Liver (tissue), 9 donors: Measurements from ENCODE around the gene ABL1. TPM values are rescaled to one million over a fixed set of nuclear protein-coding genes. Genes with fewer than 3 reads are reported as not detected.

Experiments
- DNase-seq: peaks from one replicate; pipeline ENCODE4 v3.0.0-alpha.2; 2017; ENCODE audit warnings: low spot score
- H3K27ac ChIP-seq, 2 donors: one replicate each; pipeline ENCODE4 v1.7.0; 2013; ENCODE audit warnings: inconsistent platforms in 2 of 2, low read length in 2 of 2, control low read depth in 1 of 2, low read depth in 1 of 2, mild to moderate bottlenecking in 1 of 2
- H3K27me3 ChIP-seq, 4 donors: one replicate each; pipeline versions ENCODE4 v1.6.1 to v1.7.0; 2013; ENCODE audit warnings: low read length in 3 of 4, inconsistent platforms in 1 of 4, mild to moderate bottlenecking in 1 of 4, moderate library complexity in 1 of 4; ENCODE audit not compliant: control insufficient read depth in 4 of 4, insufficient read depth in 4 of 4
- H3K36me3 ChIP-seq, 4 donors: one replicate each; pipeline versions ENCODE4 v1.6.1 to v1.7.0; 2013; ENCODE audit warnings: low read length in 3 of 4, mild to moderate bottlenecking in 3 of 4, low read depth in 1 of 4, moderate library complexity in 1 of 4; ENCODE audit not compliant: control insufficient read depth in 4 of 4, insufficient read depth in 3 of 4
- H3K4me1 ChIP-seq, 4 donors: one replicate each; pipeline versions ENCODE4 v1.6.1 to v1.7.0; 2013; ENCODE audit warnings: low read length in 3 of 4, mild to moderate bottlenecking in 3 of 4, moderate library complexity in 1 of 4; ENCODE audit not compliant: control insufficient read depth in 4 of 4, insufficient read depth in 4 of 4
- H3K4me3 ChIP-seq, 3 donors: one replicate each; pipeline versions ENCODE4 v1.6.1 to v1.7.0; 2013; ENCODE audit warnings: low read length in 3 of 3, control low read depth in 1 of 3, low read depth in 1 of 3, mild to moderate bottlenecking in 1 of 3
- H3K9ac ChIP-seq, 2 donors: one replicate each; pipeline ENCODE4 v1.7.0; 2013; ENCODE audit warnings: low read length in 2 of 2, mild to moderate bottlenecking in 2 of 2, moderate library complexity in 2 of 2, control low read depth in 1 of 2, low read depth in 1 of 2
- H3K9me3 ChIP-seq, 4 donors: one replicate each; pipeline versions ENCODE4 v1.6.1 to v1.7.0; 2013; ENCODE audit warnings: low read length in 3 of 4; ENCODE audit not compliant: control insufficient read depth in 4 of 4
- EGR1 ChIP-seq, 2 donors: IDR thresholded peaks; 2 replicates each; pipeline ENCODE4 v1.6.1; 2016 to 2018; ENCODE audit warnings: antibody characterized with exemption in 2 of 2, low read depth in 2 of 2
- FOXA1 ChIP-seq: IDR thresholded peaks from 2 replicates; pipeline ENCODE4 v1.6.1; 2016; ENCODE audit warnings: antibody characterized with exemption
- GABPA ChIP-seq, 2 donors: IDR thresholded peaks in 1 of 2; conservative IDR thresholded peaks in 1 of 2; 2 replicates each; pipeline ENCODE4 v1.6.1; 2016; ENCODE audit warnings: antibody characterized with exemption in 2 of 2, mild to moderate bottlenecking in 1 of 2, moderate library complexity in 1 of 2
- HNF4A ChIP-seq, 2 donors: conservative IDR thresholded peaks; 2 replicates each; pipeline ENCODE4 v1.6.1; 2016; ENCODE audit warnings: antibody characterized with exemption in 2 of 2, mild to moderate bottlenecking in 2 of 2
- HNF4G ChIP-seq: IDR thresholded peaks from 2 replicates; pipeline ENCODE4 v1.6.1; 2016; ENCODE audit warnings: antibody characterized with exemption
- NR2F2 ChIP-seq: IDR thresholded peaks from 2 replicates; pipeline ENCODE4 v1.6.1; 2016; ENCODE audit warnings: antibody characterized with exemption
- RAD21 ChIP-seq, 2 donors: IDR thresholded peaks; 2 replicates each; pipeline ENCODE4 v1.6.1; 2016; ENCODE audit warnings: antibody characterized with exemption in 2 of 2, mild to moderate bottlenecking in 2 of 2
- REST ChIP-seq: IDR thresholded peaks from 2 replicates; pipeline ENCODE4 v1.6.1; 2016; ENCODE audit warnings: antibody characterized with exemption, mild to moderate bottlenecking
- SP1 ChIP-seq: IDR thresholded peaks from 2 replicates; pipeline ENCODE4 v1.6.1; 2018; ENCODE audit warnings: antibody characterized with exemption, mild to moderate bottlenecking
- TAF1 ChIP-seq: conservative IDR thresholded peaks from 2 replicates; pipeline ENCODE4 v1.6.1; 2016; ENCODE audit warnings: antibody characterized with exemption, mild to moderate bottlenecking
- YY1 ChIP-seq: IDR thresholded peaks from 2 replicates; pipeline ENCODE4 v1.6.1; 2016; ENCODE audit warnings: antibody characterized with exemption, mild to moderate bottlenecking
- WGBS: extraction: QIAGEN DNeasy Blood & Tissue Kit; methylation state at CpG from one replicate; pipeline ENCODE4 v1.1.7; 2013; 5-methylcytosine and 5-hydroxymethylcytosine counted together
- polyA plus RNA-seq, 2 donors: library from polyadenylated mRNA; stranded (reverse) in 1 of 2; unstranded in 1 of 2; fragments of 200-250 nt in 1 of 2; fragments of >200 nt in 1 of 2; fragmentation: Nextera tagmentation in 1 of 2; extraction: Ambion mirVana in 1 of 2; gene quantifications; one replicate each; pipeline versions ENCODE4 v1.2.1 to v1.2.3, GENCODE V29; 2013 to 2015
- total RNA-seq, 2 donors: library from RNA; depleted of rRNA; stranded (reverse); fragments of >200 nt; gene quantifications; one replicate each; pipeline ENCODE4 v1.2.3, GENCODE V29; 2014
- TF ChIP-seq, protein P1 (sequence below): fragments of 150-350 bp; IDR thresholded peaks from 2 replicates; pipeline ENCODE4 v1.5.1; 2017; ENCODE audit warnings: improper control_type of control experiment, low read depth, low read length; ENCODE audit not compliant: missing input control
- donor health status: healthy.
- donor health status: healthy.
- donor health status: healthy.
- donor health status: healthy.
- donor health status: healthy.

Gene ABL1
- total and polyA plus RNA-seq, 4 donors = 4.2 to 14.2 (median 10.9) TPM

DNA sequence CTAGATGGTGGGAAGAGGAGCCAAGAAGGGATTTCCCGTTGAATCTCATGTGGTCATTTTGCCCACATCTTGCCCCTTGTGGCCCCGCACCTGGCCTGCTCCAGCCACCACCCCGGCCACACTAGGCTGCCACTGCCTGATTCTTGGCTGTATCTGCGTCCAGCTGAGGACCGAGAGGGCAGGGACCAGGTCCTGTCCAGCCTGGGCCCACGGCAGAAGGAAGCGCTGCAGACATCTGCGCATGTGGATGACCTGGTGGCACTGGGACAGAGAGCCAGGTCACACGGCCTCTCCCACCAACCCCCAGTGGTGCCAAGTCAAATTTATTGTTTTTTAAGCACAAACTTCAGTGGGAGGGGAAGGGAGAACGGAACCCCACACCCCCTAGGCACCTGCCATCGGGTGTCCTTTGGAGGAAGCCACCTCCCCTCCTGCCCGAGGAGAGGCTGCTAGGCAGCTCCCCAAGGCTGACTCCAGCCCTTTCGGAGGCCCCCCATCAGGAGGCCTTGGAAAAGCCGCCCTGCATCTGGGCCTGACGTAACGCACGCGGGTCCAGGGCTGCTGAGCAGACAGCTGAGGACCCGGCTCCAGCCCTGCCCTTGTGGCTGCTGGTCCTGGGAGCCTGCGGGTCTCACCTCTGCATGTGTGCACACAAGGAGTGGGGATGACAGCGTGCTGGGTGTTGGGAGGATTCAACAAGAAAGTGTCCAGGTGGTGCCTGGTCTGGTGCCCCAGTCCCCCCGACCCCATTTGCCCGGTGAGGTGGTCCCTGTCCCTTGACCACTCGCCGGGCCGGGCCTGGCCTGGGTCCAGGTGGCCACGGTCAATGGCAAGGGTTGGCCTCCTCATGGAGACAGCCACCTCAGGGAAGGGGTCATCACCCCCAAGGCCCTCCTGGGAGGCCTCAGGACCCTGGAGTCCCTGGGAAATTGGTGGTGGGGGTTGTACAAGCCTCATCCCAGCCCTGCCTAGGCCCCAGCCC is 67.4 kb downstream of the ABL1 start (continued):
- TF ChIP-seq GABPA (IDR thresholded peaks at IDR 0.05 in 1 of 2, conservative IDR thresholded peaks at IDR 0.05 in 1 of 2) = no peak
- TF ChIP-seq HNF4G = no peak
- no peak for TF ChIP-seq HNF4A (conservative IDR thresholded peaks at IDR 0.05)
- TF ChIP-seq SP1 = no peak

- TF ChIP-seq YY1 (no peak), EGR1 (IDR thresholded peaks at IDR 0.05; ENCODE audit: low read depth in 2 of 2) (no peak), HNF4A (conservative IDR thresholded peaks at IDR 0.05) (no peak)
- 67% methylated on average over 25 of the region's 25 CpGs for WGBS
- no peaks in the 10 kb centered on the region for H3K4me1 ChIP-seq
- H3K27me3 ChIP-seq = peaks cover 0 to 8% (median 0%) of the 10 kb centered on the region in 4 donors
- no peak overlapping the region for H3K27ac ChIP-seq
- no peak overlapping the region for H3K9ac ChIP-seq
- no peak for DNase-seq
- H3K36me3 ChIP-seq = no peaks in the 10 kb centered on the region
- no peak overlapping the region for H3K4me3 ChIP-seq
- H3K9me3 ChIP-seq = no peaks in the 10 kb centered on the region
Measured at GRCh38 chr9:130903194-130904069, 68.4 kb downstream of the ABL1 start.

GRCh38 chr9:130904070-130905044 is 69.3 kb downstream of the ABL1 start:
- no peak for TF ChIP-seq TAF1
- TF ChIP-seq NR2F2 = no peak
- no peak for TF ChIP-seq FOXA1
- WGBS = 88% methylated on average over 48 of the region's 48 CpGs
- Histone ChIP-seq H3K27ac (no peak overlapping the region), H3K4me3 (no peak overlapping the region), H3K36me3 (no peaks in the 10 kb centered on the region), H3K4me1 (no peaks in the 10 kb centered on the region), H3K9ac (no peak overlapping the region), H3K27me3 (peaks cover 0 to 8% (median 0%) of the 10 kb centered on the region in 4 donors), H3K9me3 (no peaks in the 10 kb centered on the region)
- DNase-seq = no peak

DNA sequence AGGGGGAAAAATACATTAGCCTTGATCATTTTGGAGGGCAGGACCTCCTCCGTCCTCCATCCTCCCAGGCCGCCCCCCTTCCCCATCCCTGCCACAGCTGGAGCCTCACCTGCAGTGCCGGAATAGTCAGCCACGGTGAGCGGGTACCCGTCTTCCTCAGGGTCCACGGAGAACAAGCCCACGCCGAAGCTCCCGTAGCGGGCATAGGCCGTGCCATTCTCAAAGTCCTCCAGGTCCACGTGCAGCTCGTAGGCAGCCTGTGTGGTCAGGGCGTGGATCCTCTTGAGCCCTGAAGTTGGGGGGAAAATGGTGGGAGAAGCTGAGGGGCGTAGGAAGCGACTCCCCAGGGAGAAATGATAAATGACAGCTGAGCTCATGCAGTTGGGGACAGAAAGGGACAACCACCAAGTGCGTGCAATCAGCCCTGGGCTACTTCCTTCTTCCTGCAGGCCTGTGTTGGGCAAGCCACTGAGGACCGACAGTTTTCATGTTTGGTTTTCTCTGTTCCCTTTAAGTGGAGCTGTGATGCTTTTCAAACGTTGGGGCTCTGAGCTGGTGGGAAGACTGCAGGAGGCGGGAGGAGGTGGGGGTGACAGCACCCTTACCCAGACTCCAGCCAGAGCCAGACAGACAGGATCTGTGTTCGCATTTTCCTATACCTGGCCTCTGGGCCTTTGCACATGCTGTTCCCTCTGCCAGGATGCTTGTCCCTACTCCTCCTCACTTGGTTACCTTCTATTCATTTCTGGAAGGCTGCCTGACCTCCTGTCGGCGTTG is 70.3 kb downstream of the ABL1 start:
- no peak overlapping the region for H3K4me3 ChIP-seq
- H3K9me3 ChIP-seq = no peaks in the 10 kb centered on the region
- DNase-seq = no peak
- H3K27ac ChIP-seq = no peak overlapping the region
- no peaks in the 10 kb centered on the region for H3K4me1 ChIP-seq
- WGBS = 88% methylated on average over 24 of the region's 24 CpGs
- H3K9ac ChIP-seq = no peak overlapping the region
- no peaks in the 10 kb centered on the region for H3K36me3 ChIP-seq
- H3K27me3 ChIP-seq = peaks cover 0 to 8% (median 0%) of the 10 kb centered on the region in 4 donors
- no peak for TF ChIP-seq RAD21 (IDR thresholded peaks at IDR 0.05)
- TF ChIP-seq REST = no peak
- TF ChIP-seq HNF4G = no peak
- no peak for TF ChIP-seq EGR1 (IDR thresholded peaks at IDR 0.05; ENCODE audit: low read depth in 2 of 2)
- no peak for TF ChIP-seq HNF4A (conservative IDR thresholded peaks at IDR 0.05)
- TF ChIP-seq NR2F2 = no peak
- no peak for TF ChIP-seq FOXA1
- TF ChIP-seq, protein P1, sequence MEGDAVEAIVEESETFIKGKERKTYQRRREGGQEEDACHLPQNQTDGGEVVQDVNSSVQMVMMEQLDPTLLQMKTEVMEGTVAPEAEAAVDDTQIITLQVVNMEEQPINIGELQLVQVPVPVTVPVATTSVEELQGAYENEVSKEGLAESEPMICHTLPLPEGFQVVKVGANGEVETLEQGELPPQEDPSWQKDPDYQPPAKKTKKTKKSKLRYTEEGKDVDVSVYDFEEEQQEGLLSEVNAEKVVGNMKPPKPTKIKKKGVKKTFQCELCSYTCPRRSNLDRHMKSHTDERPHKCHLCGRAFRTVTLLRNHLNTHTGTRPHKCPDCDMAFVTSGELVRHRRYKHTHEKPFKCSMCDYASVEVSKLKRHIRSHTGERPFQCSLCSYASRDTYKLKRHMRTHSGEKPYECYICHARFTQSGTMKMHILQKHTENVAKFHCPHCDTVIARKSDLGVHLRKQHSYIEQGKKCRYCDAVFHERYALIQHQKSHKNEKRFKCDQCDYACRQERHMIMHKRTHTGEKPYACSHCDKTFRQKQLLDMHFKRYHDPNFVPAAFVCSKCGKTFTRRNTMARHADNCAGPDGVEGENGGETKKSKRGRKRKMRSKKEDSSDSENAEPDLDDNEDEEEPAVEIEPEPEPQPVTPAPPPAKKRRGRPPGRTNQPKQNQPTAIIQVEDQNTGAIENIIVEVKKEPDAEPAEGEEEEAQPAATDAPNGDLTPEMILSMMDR = no peak
